Adrenal gland (tissue), 5 donors: Measurements from ENCODE around the gene CYBB.

ENCODE experiments used
- CTCF ChIP-seq, 6 experiments: fragments of 450-650 bp in 4 of 6; fragments of 200-600 bp in 2 of 6; sonication (generic) in 1 of 6; IDR thresholded peaks; 1 replicate in 5 of 6; 2 replicates in 1 of 6; pipeline versions ENCODE4 v1.5.1 to v1.8.0; 2016 to 2021; ENCODE audit warnings: antibody characterized with exemption in 6 of 6, mild to moderate bottlenecking in 2 of 6, moderate library complexity in 1 of 6
- POLR2A ChIP-seq, 2 donors: fragments of 450-650 bp; IDR thresholded peaks; one replicate each; pipeline ENCODE4 v1.6.1; 2017; ENCODE audit warnings: antibody characterized with exemption in 2 of 2, mild to moderate bottlenecking in 2 of 2, moderate library complexity in 1 of 2
- donor health status: DM: no; HTN: no; CAD: no.

GRCh38 chrX:37785569-37785968 lies 5.7 kb downstream of the CYBB start:
- TF ChIP-seq POLR2A (IDR thresholded peaks at IDR 0.05) (no peak), CTCF (IDR thresholded peaks at IDR 0.05) (no peak)
